ENCODE data around the gene SPOCK2. TPM values are rescaled to one million over a fixed set of nuclear protein-coding genes. Genes with fewer than 3 reads are reported as not detected.
A peak's percentile ranks its signal among the peaks of the same experiment; 100 is the strongest.

The SPOCK2 gene
- total and polyA plus RNA-seq, 7 experiments from 2014 or later, result 200 to 543 (median 336) TPM

DNA sequence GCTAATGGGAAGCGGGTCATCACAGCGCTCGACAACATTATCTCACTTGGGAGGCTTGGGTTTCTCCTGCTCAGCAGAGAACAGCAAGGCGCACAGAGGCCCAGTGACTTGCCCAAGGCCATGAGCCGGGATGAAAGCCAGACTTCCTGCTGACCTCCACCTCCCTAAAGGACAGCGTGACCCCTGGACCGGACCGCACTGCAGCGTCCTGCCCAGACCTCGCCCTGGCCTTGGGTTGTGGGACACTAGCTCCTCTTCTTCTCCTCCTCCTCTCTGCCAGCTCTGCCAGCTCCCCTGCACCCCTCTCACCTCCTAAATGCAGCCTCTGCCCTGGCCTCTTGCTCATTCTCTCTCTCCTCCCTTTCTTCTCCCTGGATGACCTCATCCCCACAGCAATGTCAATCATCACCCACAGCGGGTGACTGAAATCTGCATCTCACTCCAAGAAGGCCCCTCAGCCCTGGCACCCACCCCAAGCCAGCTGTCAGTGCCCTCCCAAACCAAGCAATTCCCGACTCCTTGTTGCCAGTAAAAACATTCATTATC, 19.4 kb downstream of the SPOCK2 start:
- CTCF ChIA-PET, result interaction anchor here (1.3 kb wide), 1 partner anchor 153 kb away, joined by 3 read pairs; no protein-coding TSS in a partner anchor
- Mint-ChIP-seq H3K4me1 (peaks cover 15 to 48% (median 34%) of the 10 kb centered on the region in 7 donors), H3K9me3 (peaks cover 0 to 10% (median 0%) of the 10 kb centered on the region in 11 donors), H3K4me3 (peak overlapping the region in 4 of 10 donors; percentile 10 to 67 (median 48)), H3K36me3 (peaks cover 18 to 57% (median 33%) of the 10 kb centered on the region in 5 donors), H3K27me3 (no peaks in the 10 kb centered on the region), H3K27ac (peak overlapping the region; percentile 52 to 95 (median 84))
- Histone ChIP-seq H3K4me1 (ENCODE audit: control insufficient read depth in 2 of 2, insufficient read depth in 2 of 2, low read length in 2 of 2) (peaks cover 7 to 12% of the 10 kb centered on the region in 2 donors), H3K9me3 (ENCODE audit: control insufficient read depth in 2 of 3, low read length in 3 of 3) (no peaks in the 10 kb centered on the region), H3K27me3 (ENCODE audit: control insufficient read depth in 2 of 2, insufficient read depth in 2 of 2, low read length in 2 of 2) (no peaks in the 10 kb centered on the region), H3K4me3 (ENCODE audit: low read length) (no peak overlapping the region), H3K27ac (ENCODE audit: low read depth, low read length) (peak overlapping the region; percentile 54), H3K36me3 (ENCODE audit: control insufficient read depth in 2 of 3, insufficient read depth in 3 of 3, low read length in 3 of 3) (peaks cover 47 to 95% (median 68%) of the 10 kb centered on the region in 3 experiments)
- POLR2A ChIA-PET, result interaction anchor here (1.1 to 3.1 kb wide), 4 partner anchors 9 to 18 kb away, joined by 3 to 11 read pairs (median 4); no protein-coding TSS in a partner anchor
- ATAC-seq (no peak), DNase-seq (no peak)
- intact Hi-C loops (cut with micrococcal nuclease), result no loop called here

DNA sequence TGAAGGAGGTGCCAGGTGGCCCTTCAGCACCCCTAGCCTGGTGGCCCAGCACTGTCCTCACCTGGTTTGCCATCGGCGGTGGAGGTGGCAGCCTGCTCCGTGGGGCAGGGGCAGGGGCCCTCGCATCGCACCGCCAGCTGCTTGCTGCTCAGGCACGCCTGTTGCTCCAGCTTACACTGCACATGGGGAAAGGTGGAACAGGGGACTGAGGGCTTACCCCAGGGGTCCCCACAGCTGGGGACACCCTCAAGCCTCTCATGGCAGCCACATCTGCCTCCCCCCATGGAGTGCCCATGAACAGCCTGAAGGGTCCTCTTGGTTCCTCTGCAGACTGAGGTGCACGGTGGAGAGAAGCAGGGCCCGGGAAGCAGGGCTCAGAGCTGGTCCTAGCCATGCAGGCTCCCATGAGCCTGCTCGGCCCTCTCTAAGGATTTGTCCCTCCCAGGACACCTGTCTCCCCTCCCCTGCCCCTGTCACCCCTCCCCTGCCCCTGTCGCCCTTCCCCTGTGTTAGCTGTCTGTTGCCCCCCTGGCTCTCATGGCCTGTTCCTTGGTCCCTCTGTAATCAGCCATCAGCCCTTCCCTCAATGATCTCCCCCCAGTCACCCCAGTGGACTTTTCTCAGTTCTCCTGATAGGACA, 20.1 kb downstream of the SPOCK2 start:
- peaks cover 0 to 10% (median 0%) of the 10 kb centered on the region in 11 donors for H3K9me3 Mint-ChIP-seq
- POLR2A ChIA-PET, result interaction anchor here (0.8 to 3.1 kb wide), 6 partner anchors 8 to 19 kb away, joined by 3 to 11 read pairs (median 4); no protein-coding TSS in a partner anchor
- ATAC-seq, result peak; percentile 15
- H3K27ac Mint-ChIP-seq, result peak overlapping the region; percentile 43 to 93 (median 83)
- Histone ChIP-seq H3K36me3 (ENCODE audit: control insufficient read depth in 2 of 3, insufficient read depth in 3 of 3, low read length in 3 of 3) (peaks cover 47 to 95% (median 74%) of the 10 kb centered on the region in 3 experiments), H3K27me3 (ENCODE audit: control insufficient read depth in 2 of 2, insufficient read depth in 2 of 2, low read length in 2 of 2) (no peaks in the 10 kb centered on the region), H3K9me3 (ENCODE audit: control insufficient read depth in 2 of 3, low read length in 3 of 3) (no peaks in the 10 kb centered on the region), H3K4me1 (ENCODE audit: control insufficient read depth in 2 of 2, insufficient read depth in 2 of 2, low read length in 2 of 2) (peaks cover 4 to 6% of the 10 kb centered on the region in 2 donors), H3K4me3 (ENCODE audit: low read length) (no peak overlapping the region), H3K27ac (ENCODE audit: low read depth, low read length) (peak overlapping the region; percentile 54)
- CTCF ChIA-PET, result interaction anchor here (1.3 kb wide), 1 partner anchor 154 kb away, joined by 3 read pairs; no protein-coding TSS in a partner anchor
- no peak for DNase-seq
- H3K4me1 Mint-ChIP-seq, result peaks cover 11 to 45% (median 26%) of the 10 kb centered on the region in 7 donors
- peak overlapping the region in 1 of 10 donors; percentile 23 for H3K4me3 Mint-ChIP-seq
- intact Hi-C loops (cut with micrococcal nuclease), result no loop called here
- peaks cover 18 to 58% (median 34%) of the 10 kb centered on the region in 5 donors for H3K36me3 Mint-ChIP-seq
- no peaks in the 10 kb centered on the region for H3K27me3 Mint-ChIP-seq

DNA sequence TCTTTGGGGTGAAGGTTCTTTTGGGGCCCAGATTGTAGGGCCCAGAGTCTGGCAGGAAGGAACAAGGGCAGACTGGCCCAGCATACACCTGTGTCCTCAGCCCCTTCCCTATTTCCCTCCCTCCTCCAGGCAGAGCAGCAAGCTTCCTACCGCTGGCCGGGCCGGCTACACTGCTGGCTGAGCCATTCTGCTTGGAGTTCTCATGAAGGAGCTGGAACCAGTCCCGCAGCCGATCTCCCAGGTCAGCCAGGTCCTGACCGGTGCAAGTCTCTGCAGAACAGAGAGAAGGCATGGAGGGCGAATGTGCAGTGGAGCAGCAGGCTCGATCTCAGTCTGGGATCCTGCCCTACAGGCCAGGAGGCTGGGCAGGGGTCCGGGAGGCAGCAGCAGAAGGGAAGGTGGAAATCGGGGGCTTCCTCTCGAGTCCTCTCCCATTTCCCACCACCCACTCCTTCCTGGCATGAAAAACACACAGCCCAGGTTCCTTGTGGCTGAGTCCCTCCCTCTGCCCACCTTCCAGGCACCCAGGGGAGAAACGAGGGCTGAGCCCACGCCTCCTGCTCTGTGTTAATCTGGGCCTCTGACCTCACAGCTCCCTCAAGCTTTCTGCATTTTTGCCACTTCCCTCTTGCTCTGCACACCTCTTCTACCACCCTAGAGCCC, 20.8 kb downstream of the SPOCK2 start:
- Mint-ChIP-seq H3K27me3 (no peaks in the 10 kb centered on the region), H3K27ac (peak overlapping the region in 4 of 9 donors; percentile 58 to 93 (median 75)), H3K4me3 (peak overlapping the region in 1 of 10 donors; percentile 34), H3K36me3 (peaks cover 16 to 58% (median 34%) of the 10 kb centered on the region in 5 donors), H3K9me3 (peaks cover 0 to 10% (median 0%) of the 10 kb centered on the region in 11 donors), H3K4me1 (peaks cover 11 to 42% (median 25%) of the 10 kb centered on the region in 7 donors)
- Histone ChIP-seq H3K9me3 (ENCODE audit: control insufficient read depth in 2 of 3, low read length in 3 of 3) (no peaks in the 10 kb centered on the region), H3K27me3 (ENCODE audit: control insufficient read depth in 2 of 2, insufficient read depth in 2 of 2, low read length in 2 of 2) (no peaks in the 10 kb centered on the region), H3K4me1 (ENCODE audit: control insufficient read depth in 2 of 2, insufficient read depth in 2 of 2, low read length in 2 of 2) (no peaks in the 10 kb centered on the region), H3K27ac (ENCODE audit: low read depth, low read length) (no peak overlapping the region), H3K4me3 (ENCODE audit: low read length) (no peak overlapping the region), H3K36me3 (ENCODE audit: control insufficient read depth in 2 of 3, insufficient read depth in 3 of 3, low read length in 3 of 3) (peaks cover 47 to 95% (median 74%) of the 10 kb centered on the region in 3 experiments)
- ATAC-seq (peak; percentile 2), DNase-seq (no peak)
- POLR2A ChIA-PET, result interaction anchor here (0.6 to 3.1 kb wide), 7 partner anchors 7 to 18 kb away, joined by 3 to 11 read pairs (median 3); no protein-coding TSS in a partner anchor
- CTCF ChIA-PET, result no interaction called here
- intact Hi-C loops (cut with micrococcal nuclease), result no loop called here

DNA sequence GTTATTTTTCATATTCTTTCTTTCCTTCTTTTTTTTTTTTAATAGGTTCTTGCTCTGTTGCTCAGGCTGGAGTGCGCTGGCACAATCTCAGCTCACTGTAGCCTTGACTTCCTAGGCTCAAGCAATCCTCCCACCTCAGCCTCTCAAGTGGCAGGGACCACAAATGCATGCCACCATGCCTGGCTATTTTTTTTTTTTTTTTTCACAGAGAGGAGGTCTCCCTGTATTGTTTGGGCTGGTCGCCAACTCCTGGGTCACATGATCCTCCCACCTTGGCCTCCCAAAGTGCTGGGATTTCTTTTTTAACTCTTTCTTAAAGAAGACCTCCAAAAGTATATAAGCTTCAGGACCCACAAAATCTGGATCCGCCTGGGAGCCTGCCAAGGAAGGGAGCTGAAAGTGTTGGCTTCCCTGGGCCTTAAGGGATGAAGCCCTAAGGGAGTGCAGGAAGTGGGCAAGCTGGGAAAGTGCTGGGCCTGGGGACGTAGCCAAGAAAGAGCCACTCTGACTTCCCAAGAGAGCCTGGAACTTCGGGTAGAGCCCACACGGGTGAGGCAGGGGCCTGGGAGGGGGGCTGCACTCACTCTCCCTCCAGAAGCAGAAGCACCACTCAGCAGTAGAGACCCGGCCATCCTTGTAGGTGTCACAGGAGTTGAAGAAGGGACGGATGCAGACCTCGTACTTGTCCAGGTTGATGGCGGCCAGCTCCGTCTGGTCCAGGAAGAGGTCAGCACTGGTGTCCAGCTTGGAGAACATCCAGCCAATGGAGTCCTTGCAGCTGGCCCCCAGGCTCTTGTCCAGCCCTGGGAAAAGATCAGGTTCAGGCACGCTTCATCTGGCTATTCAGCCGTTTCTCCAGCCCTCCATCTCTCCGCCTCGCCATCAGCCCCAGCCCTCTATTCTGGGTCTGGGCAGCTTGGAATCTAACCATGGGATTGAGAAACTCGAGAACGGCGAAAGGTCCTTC, 21.8 kb downstream of the SPOCK2 start:
- ATAC-seq, result no peak
- POLR2A ChIA-PET, result interaction anchor here (0.5 to 1.4 kb wide), 5 partner anchors 9 to 1185 kb away, joined by 3 to 4 read pairs (median 3); no protein-coding TSS in a partner anchor
- no peak overlapping the region for H3K4me3 ChIP-seq (ENCODE audit: low read length)
- peaks cover 12 to 55% (median 28%) of the 10 kb centered on the region in 5 donors for H3K36me3 Mint-ChIP-seq
- H3K27ac Mint-ChIP-seq, result peak overlapping the region in 7 of 9 donors; percentile 9 to 93 (median 62)
- peak overlapping the region; percentile 18 for H3K27ac ChIP-seq (ENCODE audit: low read depth, low read length)
- DNase-seq, result no peak
- H3K4me3 Mint-ChIP-seq, result peak overlapping the region in 1 of 10 donors; percentile 6
- peaks cover 40 to 95% (median 71%) of the 10 kb centered on the region in 3 experiments for H3K36me3 ChIP-seq (ENCODE audit: control insufficient read depth in 2 of 3, insufficient read depth in 3 of 3, low read length in 3 of 3)
- no peaks in the 10 kb centered on the region for H3K4me1 ChIP-seq (ENCODE audit: control insufficient read depth in 2 of 2, insufficient read depth in 2 of 2, low read length in 2 of 2)
- no peaks in the 10 kb centered on the region for H3K27me3 ChIP-seq (ENCODE audit: control insufficient read depth in 2 of 2, insufficient read depth in 2 of 2, low read length in 2 of 2)
- peaks cover 11 to 39% (median 20%) of the 10 kb centered on the region in 7 donors for H3K4me1 Mint-ChIP-seq
- no peaks in the 10 kb centered on the region for H3K9me3 ChIP-seq (ENCODE audit: control insufficient read depth in 2 of 3, low read length in 3 of 3)
- H3K9me3 Mint-ChIP-seq, result peaks cover 0 to 12% (median 0%) of the 10 kb centered on the region in 11 donors
- CTCF ChIA-PET, result interaction anchor here (0.7 to 0.9 kb wide), 2 partner anchors 17 to 111 kb away, joined by 3 to 5 read pairs; no protein-coding TSS in a partner anchor
- intact Hi-C loops (cut with micrococcal nuclease), result no loop called here
- H3K27me3 Mint-ChIP-seq, result no peaks in the 10 kb centered on the region

DNA sequence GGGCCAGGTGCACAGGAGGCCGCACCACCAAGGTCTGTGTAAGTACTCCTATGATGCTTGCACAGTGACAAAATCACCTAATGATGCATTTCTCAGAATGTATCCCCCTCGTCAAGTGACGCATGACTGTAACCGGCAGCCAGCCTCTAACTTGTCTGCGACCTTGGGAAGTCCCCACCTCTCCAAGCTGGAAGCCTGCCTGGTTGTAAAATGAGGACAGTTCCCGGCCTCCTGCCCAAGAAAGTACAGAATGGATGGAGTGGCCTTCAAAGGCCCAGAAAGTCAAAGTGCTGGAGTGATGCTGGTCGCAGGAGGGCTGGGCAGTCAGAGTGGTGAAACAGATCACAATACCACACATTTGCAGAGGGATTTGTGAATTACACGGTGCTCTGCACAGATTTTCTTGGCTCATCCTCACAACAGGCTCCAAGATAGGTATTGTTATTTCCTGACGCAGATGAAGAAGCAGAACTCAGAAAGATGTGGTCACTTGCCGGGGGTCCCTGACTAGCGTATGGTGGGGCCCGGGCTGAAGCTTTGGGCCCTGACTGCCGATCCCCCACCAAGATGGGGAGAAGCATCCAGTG, 22.8 kb downstream of the SPOCK2 start:
- DNase-seq (no peak), ATAC-seq (no peak)
- intact Hi-C loops (cut with micrococcal nuclease), result no loop called here
- H3K4me1 Mint-ChIP-seq, result peaks cover 8 to 32% (median 13%) of the 10 kb centered on the region in 7 donors
- ChIA-PET POLR2A (interaction anchor here (0.5 kb wide), 1 partner anchor 168 kb away, joined by 3 read pairs; no protein-coding TSS in a partner anchor), CTCF (interaction anchor here (0.9 kb wide), 1 partner anchor 16 kb away, joined by 3 read pairs; no protein-coding TSS in a partner anchor)
- H3K36me3 Mint-ChIP-seq, result peaks cover 9 to 46% (median 23%) of the 10 kb centered on the region in 5 donors
- peaks cover 0 to 14% (median 0%) of the 10 kb centered on the region in 11 donors for H3K9me3 Mint-ChIP-seq
- H3K4me1 ChIP-seq (ENCODE audit: control insufficient read depth in 2 of 2, insufficient read depth in 2 of 2, low read length in 2 of 2), result no peaks in the 10 kb centered on the region
- no peaks in the 10 kb centered on the region for H3K27me3 ChIP-seq (ENCODE audit: control insufficient read depth in 2 of 2, insufficient read depth in 2 of 2, low read length in 2 of 2)
- no peaks in the 10 kb centered on the region for H3K27me3 Mint-ChIP-seq
- peak overlapping the region in 6 of 9 donors; percentile 28 to 76 (median 57) for H3K27ac Mint-ChIP-seq
- no peaks in the 10 kb centered on the region for H3K9me3 ChIP-seq (ENCODE audit: control insufficient read depth in 2 of 3, low read length in 3 of 3)
- no peak overlapping the region for H3K4me3 Mint-ChIP-seq
- H3K36me3 ChIP-seq (ENCODE audit: control insufficient read depth in 2 of 3, insufficient read depth in 3 of 3, low read length in 3 of 3), result peaks cover 38 to 93% (median 68%) of the 10 kb centered on the region in 3 experiments
- H3K27ac ChIP-seq (ENCODE audit: low read depth, low read length), result no peak overlapping the region
- no peak overlapping the region for H3K4me3 ChIP-seq (ENCODE audit: low read length)

Measured in naive thymus-derived CD4-positive, alpha-beta T cell (primary cell).